ENCODE measurements around the gene SMG5.

Gene SMG5

DNA sequence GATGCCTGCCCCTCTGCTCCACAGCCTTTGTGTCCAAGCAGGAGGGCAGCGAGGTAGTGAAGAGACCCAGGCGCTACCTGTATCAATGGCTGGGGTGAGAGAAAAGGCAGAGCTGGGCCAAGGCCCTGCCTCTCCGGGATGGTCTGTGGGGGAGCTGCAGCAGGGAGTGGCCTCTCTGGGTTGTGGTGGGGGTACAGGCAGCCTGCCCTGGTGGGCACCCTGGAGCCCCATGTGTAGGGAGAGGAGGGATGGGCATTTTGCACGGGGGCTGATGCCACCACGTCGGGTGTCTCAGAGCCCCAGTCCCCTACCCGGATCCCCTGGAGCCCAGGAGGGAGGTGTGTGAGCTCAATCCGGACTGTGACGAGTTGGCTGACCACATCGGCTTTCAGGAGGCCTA is 39.9 kb downstream of the SMG5 start:
- Histone ChIP-seq H2AFZ (ENCODE audit: low read depth, low read length, severe bottlenecking) (no peak overlapping the region), H3K27ac (ENCODE audit: low read depth, low read length) (no peak overlapping the region), H3F3A (ENCODE audit: insufficient read depth) (no peaks in the 10 kb centered on the region), H3K9ac (ENCODE audit: low read length) (no peak overlapping the region), H3K4me3 (ENCODE audit: insufficient read depth, low read length, poor library complexity, severe bottlenecking) (no peak overlapping the region), H3K9me2 (replicated peaks; ENCODE audit: insufficient read depth, low read length) (no peaks in the 10 kb centered on the region), H3K27me3 (ENCODE audit: low read length) (no peaks in the 10 kb centered on the region), H3K9me3 (ENCODE audit: insufficient read depth, low read length) (no peaks in the 10 kb centered on the region), H4K20me1 (ENCODE audit: low read depth, low read length) (no peaks in the 10 kb centered on the region), H3K36me3 (ENCODE audit: low read length) (no peaks in the 10 kb centered on the region), H3K79me2 (ENCODE audit: insufficient read depth, low read length) (no peaks in the 10 kb centered on the region), H3K4me2 (ENCODE audit: low read depth, low read length, poor library complexity, severe bottlenecking) (no peak overlapping the region)
- no peak for TF ChIP-seq EZH2phosphoT487 (conservative IDR thresholded peaks at IDR 0.05; ENCODE audit: low read length)

DNA sequence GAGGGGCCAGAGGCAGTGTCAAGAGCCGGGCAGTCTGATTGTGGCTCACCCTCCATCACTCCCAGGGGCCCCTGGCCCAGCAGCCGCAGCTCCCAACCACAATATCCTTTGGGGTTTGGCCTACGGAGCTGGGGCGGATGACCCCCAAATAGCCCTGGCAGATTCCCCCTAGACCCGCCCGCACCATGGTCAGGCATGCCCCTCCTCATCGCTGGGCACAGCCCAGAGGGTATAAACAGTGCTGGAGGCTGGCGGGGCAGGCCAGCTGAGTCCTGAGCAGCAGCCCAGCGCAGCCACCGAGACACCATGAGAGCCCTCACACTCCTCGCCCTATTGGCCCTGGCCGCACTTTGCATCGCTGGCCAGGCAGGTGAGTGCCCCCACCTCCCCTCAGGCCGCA is 40.7 kb downstream of the SMG5 start, which contains the start of gene BGLAP:
BGLAP (plus strand) TSS at position 259 of the 400 bp plus-strand sequence; CDS start at position 307, 48 bp downstream.
- Histone ChIP-seq H3K36me3 (ENCODE audit: low read length) (no peaks in the 10 kb centered on the region), H3K79me2 (ENCODE audit: insufficient read depth, low read length) (no peaks in the 10 kb centered on the region), H3K4me2 (ENCODE audit: low read depth, low read length, poor library complexity, severe bottlenecking) (no peak within 1 kb of the TSS), H3K4me3 (ENCODE audit: insufficient read depth, low read length, poor library complexity, severe bottlenecking) (no peak within 1 kb of the TSS), H4K20me1 (ENCODE audit: low read depth, low read length) (no peaks in the 10 kb centered on the region), H3K27ac (ENCODE audit: low read depth, low read length) (no peak within 1 kb of the TSS), H2AFZ (ENCODE audit: low read depth, low read length, severe bottlenecking) (no peak within 1 kb of the TSS), H3F3A (ENCODE audit: insufficient read depth) (no peaks in the 10 kb centered on the region), H3K9ac (ENCODE audit: low read length) (no peak within 1 kb of the TSS), H3K9me3 (ENCODE audit: insufficient read depth, low read length) (no peaks in the 10 kb centered on the region), H3K9me2 (replicated peaks; ENCODE audit: insufficient read depth, low read length) (no peaks in the 10 kb centered on the region), H3K27me3 (ENCODE audit: low read length) (no peaks in the 10 kb centered on the region)
- TF ChIP-seq, protein P1, sequence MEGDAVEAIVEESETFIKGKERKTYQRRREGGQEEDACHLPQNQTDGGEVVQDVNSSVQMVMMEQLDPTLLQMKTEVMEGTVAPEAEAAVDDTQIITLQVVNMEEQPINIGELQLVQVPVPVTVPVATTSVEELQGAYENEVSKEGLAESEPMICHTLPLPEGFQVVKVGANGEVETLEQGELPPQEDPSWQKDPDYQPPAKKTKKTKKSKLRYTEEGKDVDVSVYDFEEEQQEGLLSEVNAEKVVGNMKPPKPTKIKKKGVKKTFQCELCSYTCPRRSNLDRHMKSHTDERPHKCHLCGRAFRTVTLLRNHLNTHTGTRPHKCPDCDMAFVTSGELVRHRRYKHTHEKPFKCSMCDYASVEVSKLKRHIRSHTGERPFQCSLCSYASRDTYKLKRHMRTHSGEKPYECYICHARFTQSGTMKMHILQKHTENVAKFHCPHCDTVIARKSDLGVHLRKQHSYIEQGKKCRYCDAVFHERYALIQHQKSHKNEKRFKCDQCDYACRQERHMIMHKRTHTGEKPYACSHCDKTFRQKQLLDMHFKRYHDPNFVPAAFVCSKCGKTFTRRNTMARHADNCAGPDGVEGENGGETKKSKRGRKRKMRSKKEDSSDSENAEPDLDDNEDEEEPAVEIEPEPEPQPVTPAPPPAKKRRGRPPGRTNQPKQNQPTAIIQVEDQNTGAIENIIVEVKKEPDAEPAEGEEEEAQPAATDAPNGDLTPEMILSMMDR (IDR thresholded peaks at IDR 0.05; ENCODE audit: insufficient read depth, low read length, poor library complexity, severe bottlenecking): no peak
- TF ChIP-seq EZH2phosphoT487 (conservative IDR thresholded peaks at IDR 0.05; ENCODE audit: low read length): no peak

DNA sequence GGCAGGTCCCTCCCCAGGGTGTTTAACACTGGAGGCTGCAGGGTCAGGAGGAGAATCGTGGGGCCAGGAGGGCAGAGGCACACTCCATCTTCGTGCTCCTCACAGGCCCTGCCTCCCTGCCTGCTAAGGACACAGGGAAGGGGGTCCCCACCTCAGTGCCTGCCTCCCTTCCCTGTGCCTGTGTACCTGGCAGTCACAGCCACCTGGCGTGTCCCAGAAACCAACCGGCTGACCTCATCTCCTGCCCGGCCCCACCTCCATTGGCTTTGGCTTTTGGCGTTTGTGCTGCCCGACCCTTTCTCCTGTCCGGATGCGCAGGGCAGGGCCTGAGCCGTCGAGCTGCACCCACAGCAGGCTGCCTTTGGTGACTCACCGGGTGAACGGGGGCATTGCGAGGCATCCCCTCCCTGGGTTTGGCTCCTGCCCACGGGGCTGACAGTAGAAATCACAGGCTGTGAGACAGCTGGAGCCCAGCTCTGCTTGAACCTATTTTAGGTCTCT is 41.3 kb downstream of the SMG5 start:
- Histone ChIP-seq H3K9me3 (ENCODE audit: insufficient read depth, low read length) (no peaks in the 10 kb centered on the region), H3K9ac (ENCODE audit: low read length) (no peak overlapping the region), H3K36me3 (ENCODE audit: low read length) (no peaks in the 10 kb centered on the region), H3K27me3 (ENCODE audit: low read length) (no peaks in the 10 kb centered on the region), H3K79me2 (ENCODE audit: insufficient read depth, low read length) (no peaks in the 10 kb centered on the region), H3K4me3 (ENCODE audit: insufficient read depth, low read length, poor library complexity, severe bottlenecking) (no peak overlapping the region), H3K27ac (ENCODE audit: low read depth, low read length) (no peak overlapping the region), H3K4me2 (ENCODE audit: low read depth, low read length, poor library complexity, severe bottlenecking) (no peak overlapping the region), H3F3A (ENCODE audit: insufficient read depth) (no peaks in the 10 kb centered on the region), H2AFZ (ENCODE audit: low read depth, low read length, severe bottlenecking) (no peak overlapping the region), H3K9me2 (replicated peaks; ENCODE audit: insufficient read depth, low read length) (no peaks in the 10 kb centered on the region), H4K20me1 (ENCODE audit: low read depth, low read length) (no peaks in the 10 kb centered on the region)
- TF ChIP-seq EZH2phosphoT487 (conservative IDR thresholded peaks at IDR 0.05; ENCODE audit: low read length): no peak
- TF ChIP-seq, protein P1 (IDR thresholded peaks at IDR 0.05; ENCODE audit: insufficient read depth, low read length, poor library complexity, severe bottlenecking): no peak

DNA sequence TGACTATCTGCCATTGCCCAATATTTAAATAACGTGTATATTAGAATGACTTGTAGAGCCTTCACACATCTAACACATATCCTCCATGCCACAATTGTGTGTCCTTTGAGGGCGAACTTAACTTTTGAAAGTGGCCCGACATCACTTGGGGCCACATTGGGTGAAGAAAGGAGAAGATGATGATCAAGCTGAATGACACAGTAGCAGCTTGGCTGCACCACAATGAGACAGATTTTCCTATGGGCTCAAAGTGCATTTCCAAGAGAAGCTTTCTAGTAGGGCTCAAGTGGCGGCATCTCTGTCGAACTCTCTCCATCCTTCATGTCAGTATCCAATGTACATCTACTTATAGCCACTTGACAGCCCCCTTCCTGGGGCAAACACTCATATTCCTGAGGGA is 44.4 kb downstream of the SMG5 start:
- H3K4me2 ChIP-seq (ENCODE audit: low read depth, low read length, poor library complexity, severe bottlenecking): no peak overlapping the region
- H3F3A ChIP-seq (ENCODE audit: insufficient read depth): no peaks in the 10 kb centered on the region
- H3K9me2 ChIP-seq (replicated peaks; ENCODE audit: insufficient read depth, low read length): no peaks in the 10 kb centered on the region
- no peaks in the 10 kb centered on the region for H3K36me3 ChIP-seq (ENCODE audit: low read length)
- H2AFZ ChIP-seq (ENCODE audit: low read depth, low read length, severe bottlenecking): no peak overlapping the region
- no peaks in the 10 kb centered on the region for H3K27me3 ChIP-seq (ENCODE audit: low read length)
- H4K20me1 ChIP-seq (ENCODE audit: low read depth, low read length): no peaks in the 10 kb centered on the region
- H3K4me3 ChIP-seq (ENCODE audit: insufficient read depth, low read length, poor library complexity, severe bottlenecking): no peak overlapping the region
- no peaks in the 10 kb centered on the region for H3K79me2 ChIP-seq (ENCODE audit: insufficient read depth, low read length)
- H3K9me3 ChIP-seq (ENCODE audit: insufficient read depth, low read length): no peaks in the 10 kb centered on the region
- no peak for TF ChIP-seq EZH2phosphoT487 (conservative IDR thresholded peaks at IDR 0.05; ENCODE audit: low read length)
- TF ChIP-seq, protein P1 (IDR thresholded peaks at IDR 0.05; ENCODE audit: insufficient read depth, low read length, poor library complexity, severe bottlenecking): no peak
- no peak overlapping the region for H3K9ac ChIP-seq (ENCODE audit: low read length)
- H3K27ac ChIP-seq (ENCODE audit: low read depth, low read length): no peak overlapping the region

All from SU-DHL-6 (cell line).